Astrocyte (in vitro differentiated cells and primary cell): Measurements from ENCODE around the gene OMA1. TPM values are rescaled to one million over a fixed set of nuclear protein-coding genes. Genes with fewer than 3 reads are reported as not detected.

Experiments
- DNase-seq: peaks from one replicate; pipeline ENCODE4 v3.0.0-alpha.2; 2010; ENCODE audit warnings: low read depth
- FAIRE-seq: peaks from 2 replicates; lab custom pipeline; 2011; peaks lifted over from hg19 to GRCh38; lab: Jason Lieb, UNC
- H2AFZ ChIP-seq: 2 replicates; pipeline ENCODE4 v1.6.0; 2012; ENCODE audit warnings: low read depth, low read length, inconsistent platforms
- H3K27ac ChIP-seq: 2 replicates; pipeline ENCODE4 v1.5.1; 2011; ENCODE audit warnings: low read depth, low read length, inconsistent platforms
- H3K27me3 ChIP-seq: 2 replicates; pipeline ENCODE4 v1.6.0; 2011; ENCODE audit warnings: low read length, inconsistent platforms; ENCODE audit not compliant: insufficient read depth
- H3K36me3 ChIP-seq: 2 replicates; pipeline ENCODE4 v1.5.1; 2011; ENCODE audit warnings: low read length, inconsistent platforms; ENCODE audit not compliant: insufficient read depth
- H3K4me1 ChIP-seq: 2 replicates; pipeline ENCODE4 v1.5.1; 2011; ENCODE audit warnings: low read length, inconsistent platforms; ENCODE audit not compliant: insufficient read depth
- H3K4me2 ChIP-seq: 2 replicates; pipeline ENCODE4 v1.6.0; 2012; ENCODE audit warnings: low read length, inconsistent platforms
- H3K4me3 ChIP-seq: 2 replicates; pipeline ENCODE4 v1.5.1; 2011; ENCODE audit warnings: low read depth, mild to moderate bottlenecking, low read length, inconsistent platforms; ENCODE audit not compliant: insufficient read depth
- H3K79me2 ChIP-seq: 2 replicates; pipeline ENCODE4 v1.6.0; 2012; ENCODE audit warnings: mild to moderate bottlenecking, low read length, inconsistent platforms; ENCODE audit not compliant: insufficient read depth
- H3K9ac ChIP-seq: 2 replicates; pipeline ENCODE4 v1.6.0; 2012; ENCODE audit warnings: mild to moderate bottlenecking, low read length, inconsistent platforms
- H3K9me3 ChIP-seq: 2 replicates; pipeline ENCODE4 v1.5.1; 2012; ENCODE audit warnings: low read depth, mild to moderate bottlenecking, low read length, inconsistent platforms; ENCODE audit not compliant: insufficient read depth
- H4K20me1 ChIP-seq: 2 replicates; pipeline ENCODE4 v1.6.0; 2012; ENCODE audit warnings: low read length, inconsistent platforms; ENCODE audit not compliant: insufficient read depth
- H3K27ac Mint-ChIP-seq: one replicate; pipeline ENCODE4 v1.8.0; 2021; ENCODE audit warnings: mild to moderate bottlenecking, mixed read lengths; ENCODE audit not compliant: unreplicated experiment
- H3K27me3 Mint-ChIP-seq: one replicate; pipeline ENCODE4 v1.8.0; 2021; ENCODE audit warnings: low read depth, mixed read lengths; ENCODE audit not compliant: unreplicated experiment
- H3K36me3 Mint-ChIP-seq: one replicate; pipeline ENCODE4 v1.8.0; 2021; ENCODE audit warnings: low read depth, mixed read lengths; ENCODE audit not compliant: unreplicated experiment
- H3K4me1 Mint-ChIP-seq: one replicate; pipeline ENCODE4 v1.8.0; 2021; ENCODE audit warnings: low read depth, mixed read lengths; ENCODE audit not compliant: unreplicated experiment
- H3K4me3 Mint-ChIP-seq: one replicate; pipeline ENCODE4 v1.8.0; 2021; ENCODE audit warnings: mild to moderate bottlenecking, moderate library complexity, mixed read lengths; ENCODE audit not compliant: unreplicated experiment
- H3K9me3 Mint-ChIP-seq: one replicate; pipeline ENCODE4 v1.8.0; 2021; ENCODE audit warnings: mild to moderate bottlenecking, mixed read lengths; ENCODE audit not compliant: unreplicated experiment
- EZH2 ChIP-seq: IDR thresholded peaks from 2 replicates; pipeline ENCODE4 v1.6.1; 2012; ENCODE audit warnings: mild to moderate bottlenecking, low read length, inconsistent platforms; ENCODE audit not compliant: insufficient read depth
- total RNA-seq: library from RNA; stranded (reverse); gene quantifications from 2 replicates; pipeline ENCODE4 v1.2.1, GENCODE V29; 2021
- TF ChIP-seq, protein P1 (sequence below): IDR thresholded peaks from 2 replicates; pipeline ENCODE4 v1.5.1; 2011; ENCODE audit warnings: low read depth, mild to moderate bottlenecking, inconsistent platforms, low read length, moderate library complexity; ENCODE audit not compliant: insufficient read depth

The OMA1 gene
- total RNA-seq, 1 donor from 2014 or later, result 5.1 TPM

DNA sequence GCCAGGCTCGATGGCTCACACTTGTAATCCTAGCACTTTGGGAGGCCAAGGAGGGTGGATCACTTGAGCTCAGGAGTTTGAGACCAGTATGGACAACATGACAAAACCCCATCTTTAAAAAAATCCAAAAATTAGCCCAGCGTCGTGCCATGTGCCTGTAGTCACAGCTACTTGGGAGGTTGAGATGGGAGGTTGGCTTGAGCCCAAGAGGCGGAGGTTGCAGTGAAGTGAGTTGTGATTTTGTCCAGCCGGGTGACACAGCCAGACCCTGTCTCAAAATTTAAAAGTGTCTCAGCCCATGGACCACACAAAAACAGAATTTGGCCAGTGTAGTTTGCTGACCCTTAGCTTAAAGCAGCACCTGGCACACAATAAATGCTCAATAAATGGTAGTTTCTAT, 41.9 kb upstream of the OMA1 start:
- no peak overlapping the region for H3K4me2 ChIP-seq
- Mint-ChIP-seq H3K4me1 (peaks cover 46% of the 10 kb centered on the region), H3K27ac (no peak overlapping the region), H3K27me3 (peaks cover 3% of the 10 kb centered on the region), H3K9me3 (no peaks in the 10 kb centered on the region), H3K36me3 (no peaks in the 10 kb centered on the region), H3K4me3 (no peak overlapping the region)
- no peak overlapping the region for H3K4me3 ChIP-seq
- no peak for FAIRE-seq
- no peaks in the 10 kb centered on the region for H3K79me2 ChIP-seq
- no peak overlapping the region for H3K9ac ChIP-seq
- TF ChIP-seq, protein P1, sequence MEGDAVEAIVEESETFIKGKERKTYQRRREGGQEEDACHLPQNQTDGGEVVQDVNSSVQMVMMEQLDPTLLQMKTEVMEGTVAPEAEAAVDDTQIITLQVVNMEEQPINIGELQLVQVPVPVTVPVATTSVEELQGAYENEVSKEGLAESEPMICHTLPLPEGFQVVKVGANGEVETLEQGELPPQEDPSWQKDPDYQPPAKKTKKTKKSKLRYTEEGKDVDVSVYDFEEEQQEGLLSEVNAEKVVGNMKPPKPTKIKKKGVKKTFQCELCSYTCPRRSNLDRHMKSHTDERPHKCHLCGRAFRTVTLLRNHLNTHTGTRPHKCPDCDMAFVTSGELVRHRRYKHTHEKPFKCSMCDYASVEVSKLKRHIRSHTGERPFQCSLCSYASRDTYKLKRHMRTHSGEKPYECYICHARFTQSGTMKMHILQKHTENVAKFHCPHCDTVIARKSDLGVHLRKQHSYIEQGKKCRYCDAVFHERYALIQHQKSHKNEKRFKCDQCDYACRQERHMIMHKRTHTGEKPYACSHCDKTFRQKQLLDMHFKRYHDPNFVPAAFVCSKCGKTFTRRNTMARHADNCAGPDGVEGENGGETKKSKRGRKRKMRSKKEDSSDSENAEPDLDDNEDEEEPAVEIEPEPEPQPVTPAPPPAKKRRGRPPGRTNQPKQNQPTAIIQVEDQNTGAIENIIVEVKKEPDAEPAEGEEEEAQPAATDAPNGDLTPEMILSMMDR, result no peak
- TF ChIP-seq EZH2, result no peak
- no peak overlapping the region for H2AFZ ChIP-seq
- peaks cover 49% of the 10 kb centered on the region for H3K4me1 ChIP-seq
- H3K9me3 ChIP-seq, result no peaks in the 10 kb centered on the region
- no peak for DNase-seq
- no peaks in the 10 kb centered on the region for H4K20me1 ChIP-seq
- H3K27ac ChIP-seq, result no peak overlapping the region
- H3K36me3 ChIP-seq, result no peaks in the 10 kb centered on the region
- H3K27me3 ChIP-seq, result no peaks in the 10 kb centered on the region

DNA sequence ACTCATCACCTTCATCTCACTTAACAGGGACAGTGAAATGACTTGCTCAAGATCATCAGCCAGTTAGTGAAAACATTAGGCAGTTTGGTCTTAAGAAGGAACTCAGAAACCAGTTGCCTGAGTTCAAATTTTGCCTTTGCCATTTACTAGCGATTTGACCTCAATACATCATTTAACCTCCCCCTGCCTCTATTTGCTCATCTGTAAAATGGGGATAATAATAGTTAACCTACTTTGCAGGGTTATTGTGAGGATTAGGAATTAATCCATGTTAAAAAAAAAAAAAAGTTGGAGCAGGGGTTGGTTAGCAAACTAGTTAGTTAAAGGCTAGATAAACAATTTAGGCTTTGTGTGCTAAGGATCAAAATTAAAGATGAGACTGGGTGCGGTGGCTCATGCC, 41.1 kb upstream of the OMA1 start:
- Histone ChIP-seq H3K79me2 (no peaks in the 10 kb centered on the region), H3K4me3 (no peak overlapping the region), H4K20me1 (no peaks in the 10 kb centered on the region), H2AFZ (no peak overlapping the region), H3K27me3 (no peaks in the 10 kb centered on the region), H3K36me3 (no peaks in the 10 kb centered on the region), H3K9me3 (no peaks in the 10 kb centered on the region), H3K4me1 (peaks cover 44% of the 10 kb centered on the region), H3K9ac (no peak overlapping the region), H3K27ac (no peak overlapping the region), H3K4me2 (no peak overlapping the region)
- H3K4me1 Mint-ChIP-seq, result peaks cover 41% of the 10 kb centered on the region
- H3K27ac Mint-ChIP-seq, result no peak overlapping the region
- no peaks in the 10 kb centered on the region for H3K36me3 Mint-ChIP-seq
- no peaks in the 10 kb centered on the region for H3K9me3 Mint-ChIP-seq
- DNase-seq (no peak), FAIRE-seq (no peak)
- TF ChIP-seq, protein P1, result no peak
- TF ChIP-seq EZH2, result no peak
- H3K27me3 Mint-ChIP-seq, result peaks cover 3% of the 10 kb centered on the region
- no peak overlapping the region for H3K4me3 Mint-ChIP-seq

DNA sequence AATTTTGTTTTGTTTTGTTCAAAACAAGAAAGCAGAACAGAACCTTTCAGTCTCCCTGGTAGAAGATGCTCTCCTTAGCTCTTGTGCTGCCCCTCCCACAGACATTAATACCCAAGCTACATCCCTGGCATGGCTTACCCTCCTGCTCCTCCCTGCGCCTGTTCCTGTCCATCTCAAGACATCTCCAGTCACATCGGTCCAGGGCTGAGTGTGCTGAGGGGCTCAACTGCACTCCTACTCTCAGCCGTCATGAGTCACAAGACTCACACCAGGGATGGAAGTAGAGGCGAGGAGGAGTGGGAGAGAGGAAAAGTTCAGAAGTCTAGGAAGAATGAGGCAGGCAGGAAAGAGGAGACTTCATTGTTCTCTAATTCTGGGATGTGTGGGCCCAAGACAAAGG, 39.7 kb upstream of the OMA1 start:
- peaks cover 35% of the 10 kb centered on the region for H3K4me1 Mint-ChIP-seq
- peak overlapping the region; percentile 54 for H3K4me2 ChIP-seq

More for the DNA sequence above, 39.7 kb upstream of the OMA1 start:
- no peak overlapping the region for H3K27ac Mint-ChIP-seq
- no peaks in the 10 kb centered on the region for H3K9me3 ChIP-seq
- FAIRE-seq, result no peak
- no peak overlapping the region for H3K4me3 ChIP-seq
- H3K27me3 ChIP-seq, result no peaks in the 10 kb centered on the region
- H3K27me3 Mint-ChIP-seq, result peaks cover 3% of the 10 kb centered on the region
- TF ChIP-seq EZH2, result no peak
- TF ChIP-seq, protein P1, result no peak
- H3K9ac ChIP-seq, result no peak overlapping the region
- peak overlapping the region; percentile 23 for H2AFZ ChIP-seq
- H3K27ac ChIP-seq, result peak overlapping the region; percentile 10
- H3K9me3 Mint-ChIP-seq, result no peaks in the 10 kb centered on the region
- H3K4me1 ChIP-seq, result peaks cover 35% of the 10 kb centered on the region
- H3K79me2 ChIP-seq, result no peaks in the 10 kb centered on the region
- no peaks in the 10 kb centered on the region for H3K36me3 ChIP-seq
- H4K20me1 ChIP-seq, result no peaks in the 10 kb centered on the region
- DNase-seq, result peak; percentile 68
- H3K36me3 Mint-ChIP-seq, result no peaks in the 10 kb centered on the region
- no peak overlapping the region for H3K4me3 Mint-ChIP-seq
